ENCODE results near the gene CAVIN2. TPM values are rescaled to one million over a fixed set of nuclear protein-coding genes. Genes with fewer than 3 reads are reported as not detected.

CAVIN2 gene
- total and polyA plus RNA-seq, 9 of the 15 experiments (the other 6 are each of a cell fraction or from before 2014, with no cell fraction given), result 20.6 to 92.4 (median 69.0) TPM

DNA sequence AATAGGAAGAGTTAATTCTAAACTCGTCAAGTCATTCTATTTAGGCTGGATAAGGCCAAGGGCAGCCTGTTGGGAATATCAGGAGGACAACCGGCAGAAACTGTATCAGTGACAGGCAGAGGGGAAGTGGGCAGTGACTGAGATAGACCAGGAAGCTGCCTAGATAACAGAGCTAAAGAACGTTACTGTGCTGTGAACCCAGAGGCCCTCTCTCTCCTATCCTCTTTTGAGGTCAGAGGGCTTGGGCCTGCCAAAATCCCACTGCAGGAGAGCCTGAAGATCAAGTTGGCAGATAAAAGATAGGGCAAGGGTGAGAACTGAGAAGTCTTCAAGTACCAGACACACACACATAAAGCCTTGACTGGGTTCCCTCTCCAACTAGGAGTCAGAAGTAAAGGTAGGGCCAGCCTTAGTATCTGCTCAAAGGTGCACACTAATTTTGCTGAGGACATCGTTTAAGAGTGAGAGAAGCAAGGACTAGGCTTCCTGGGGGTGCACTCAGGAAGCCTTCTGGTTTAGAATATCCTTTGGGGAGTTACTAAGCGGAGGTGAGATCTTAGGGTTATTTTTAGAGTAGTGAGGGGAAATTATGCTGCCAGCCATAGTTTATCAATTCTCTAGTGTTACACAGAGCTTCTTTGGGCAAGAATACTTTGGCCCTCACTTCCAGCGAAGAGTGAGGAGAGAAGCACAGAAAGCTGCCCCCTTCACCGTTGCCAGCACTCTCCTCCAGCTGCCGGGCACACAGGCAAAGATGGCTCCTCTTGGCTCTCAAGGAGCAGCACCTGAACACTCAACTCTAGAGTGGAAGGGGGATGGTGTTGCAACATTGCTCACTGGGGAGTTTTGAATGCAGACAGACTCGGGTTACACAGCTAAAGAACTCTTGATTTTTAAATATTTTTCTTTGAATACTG lies 9.8 kb downstream of the CAVIN2 start:
- H2AFZ ChIP-seq (ENCODE audit: low read depth, low read length), result peak overlapping the region; percentile 22; the same call in 1 of the 2 replicates
- peak overlapping the region; percentile 95 for H3K27ac ChIP-seq (ENCODE audit: extremely low read depth, low read depth, low read length)
- peak; percentile 93 for FAIRE-seq
- peak overlapping the region; percentile 76 to 84; a peak in 3 of 4 replicates for H3K9ac ChIP-seq (ENCODE audit: insufficient read depth in 1 of 2, low read depth in 2 of 2, low read length in 2 of 2)
- intact Hi-C loops (cut with micrococcal nuclease), result loop anchor here (2.0 to 10.0 kb wide), 3 partner anchors 30 to 262 kb away; no protein-coding TSS in a partner anchor
- H3K4me3 ChIP-seq, result peak overlapping the region; percentile 50
- peak; percentile 73 for ATAC-seq
- H3K36me3 ChIP-seq (ENCODE audit: control insufficient read depth, insufficient read depth, low read length), result peaks cover 61% of the 10 kb centered on the region
- no peaks in the 10 kb centered on the region for H3K9me1 ChIP-seq (ENCODE audit: control insufficient read depth, insufficient read depth, low read length)
- peak overlapping the region; percentile 88 for H3K4me2 ChIP-seq (ENCODE audit: insufficient read depth, low read length)
- H4K20me1 ChIP-seq (replicated peaks; ENCODE audit: control insufficient read depth, insufficient read depth, low read length), result no peaks in the 10 kb centered on the region
- peaks cover 8 to 49% of the 10 kb centered on the region in 2 experiments for H3K4me1 ChIP-seq (replicated peaks in 1 of 2; ENCODE audit: control insufficient read depth in 2 of 2, insufficient read depth in 2 of 2, low read length in 2 of 2)
- POLR2A ChIA-PET, result interaction anchor here (0.7 to 2.0 kb wide), 4 partner anchors 8 to 246 kb away, joined by 3 to 15 read pairs (median 5); partner anchors contain the start of gene CAVIN2
- H3K9me3 ChIP-seq (replicated peaks; ENCODE audit: control insufficient read depth, insufficient read depth, low read depth, low read length), result peaks cover 7% of the 10 kb centered on the region
- DNase-seq (ENCODE audit: extremely low read depth in 1 of 4, low spot score in 3 of 4), result peak; percentile 59 to 89 (median 67)
- BruUV-seq (replicated peaks), result no TSS peak
- H3K79me2 ChIP-seq (ENCODE audit: control insufficient read depth, insufficient read depth, low read length), result peaks cover 98% of the 10 kb centered on the region
- no peaks in the 10 kb centered on the region for H3K27me3 ChIP-seq (ENCODE audit: control insufficient read depth in 2 of 2, insufficient read depth in 2 of 2, low read length in 2 of 2)
- WGBS (ENCODE audit: insufficient coverage, low coverage, missing lambda C conversion rate), result 6% methylated on average over 9 of the region's 9 CpGs
- CTCF ChIA-PET (ENCODE audit: low intra/inter-chr PET ratio), result no interaction called here
- in situ Hi-C loops (cut with MboI), result loop anchor here (10.0 kb wide), 1 partner anchor 272 kb away; no protein-coding TSS in a partner anchor
- TF ChIP-seq TAF9B (IDR thresholded peaks at IDR 0.05; ENCODE audit: partially characterized antibody), result peak; percentile 60
- no peak for TF ChIP-seq HNRNPL (IDR thresholded peaks at IDR 0.05; ENCODE audit: low read depth, low read length)
- TF ChIP-seq HMGN3 (IDR thresholded peaks at IDR 0.05; ENCODE audit: borderline replicate concordance, extremely low read depth, insufficient read length, low read depth, low read length), result peak; percentile 45
- no peak for TF ChIP-seq WHSC1 (IDR thresholded peaks at IDR 0.05; ENCODE audit: low read length)
- TF ChIP-seq CC2D1A (IDR thresholded peaks at IDR 0.05), result 0 out of 2 replicates have a peak, but pooled peaks have one; percentile 69
- no peak for TF ChIP-seq SLC30A9 (CRISPR knock-in tag; IDR thresholded peaks at IDR 0.05)
- TF ChIP-seq PBX2 (CRISPR knock-in tag; IDR thresholded peaks at IDR 0.05; ENCODE audit: low read depth), result no peak
- peak; percentile 62 for TF ChIP-seq PBX2 (tag; conservative IDR thresholded peaks at IDR 0.05; ENCODE audit: low read depth)
- peak in 1 of 2 experiments; percentile 74; a peak in 1 of 4 replicates for TF ChIP-seq BCLAF1 (IDR thresholded peaks at IDR 0.05; ENCODE audit: borderline replicate concordance in 1 of 2, control insufficient read depth in 1 of 2, low read depth in 2 of 2, low read length in 1 of 2)
- TF ChIP-seq, protein P1, sequence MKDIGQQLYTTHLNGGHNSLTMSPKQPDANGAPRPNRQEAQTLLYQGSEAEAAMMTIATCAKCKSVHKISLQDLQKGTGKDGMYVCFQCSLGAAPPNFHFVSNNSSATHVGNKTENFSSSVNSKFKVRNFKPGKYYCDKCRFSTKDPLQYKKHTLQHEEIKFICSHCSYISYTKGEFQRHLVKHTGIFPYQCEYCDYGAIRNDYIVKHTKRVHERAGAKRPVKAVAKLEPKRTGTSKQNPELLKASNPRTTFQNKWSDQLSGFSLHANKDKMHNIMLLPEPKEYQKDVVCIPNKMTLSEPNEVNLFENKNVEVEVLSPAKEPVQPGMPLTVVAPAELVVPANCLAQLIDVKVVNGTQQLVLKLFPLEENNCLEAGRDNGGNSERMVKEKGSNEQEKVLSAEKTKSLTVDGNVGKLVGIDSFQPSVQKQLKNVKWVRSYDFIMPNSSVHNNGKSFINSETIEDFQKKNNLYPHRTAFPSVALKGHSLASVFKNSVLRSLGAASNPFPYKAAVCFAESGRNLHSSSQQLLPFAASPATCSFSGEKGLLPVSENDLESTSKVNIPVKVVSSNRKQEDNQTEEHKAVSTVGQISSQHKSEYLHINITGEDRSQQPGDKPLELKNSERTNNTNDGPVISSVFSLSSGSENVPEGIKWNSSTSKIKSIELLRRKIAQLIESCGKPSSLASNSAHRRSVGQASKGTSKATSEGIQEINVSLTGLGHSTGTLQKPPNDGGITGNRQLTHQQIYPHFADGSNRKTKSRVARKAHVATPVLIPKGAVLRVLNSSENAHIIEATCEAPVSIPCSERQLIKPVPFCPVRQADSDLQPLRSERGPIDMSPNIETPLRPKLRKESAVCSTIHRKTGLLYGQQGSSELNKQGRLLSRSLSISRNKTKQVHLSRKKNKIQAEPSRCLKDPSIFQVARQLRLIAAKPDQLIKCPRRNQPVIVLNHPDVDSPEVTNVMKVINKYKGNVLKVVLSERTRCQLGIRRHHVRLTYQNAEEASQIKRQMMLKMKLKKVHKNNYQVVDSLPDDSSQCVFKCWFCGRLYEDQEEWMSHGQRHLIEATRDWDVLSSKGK (CRISPR knock-in tag; IDR thresholded peaks at IDR 0.05), result no peak

Measured in K562 (cell line).